HEK293 (cell line): ENCODE data around the gene ATP8A2.
A peak's percentile ranks its signal among the peaks of the same experiment; 100 is the strongest.
"Not testable (repeated sequence)": the region's sequence is repeated elsewhere in the genome, so short reads cannot be mapped to it uniquely, and the experiment has no call there.

ENCODE experiments used
- CTCF ChIA-PET: fragments of 350-600 bp; formaldehyde crosslinking; extraction: SDS; loops from one replicate; lab custom pipeline; 2021; ENCODE audit warnings: antibody characterized with exemption; lab: Yijun Ruan, JAX
- POLR2A ChIA-PET: fragments of 300-600 bp; formaldehyde crosslinking; extraction: SDS; loops from one replicate; lab custom pipeline; 2020; ENCODE audit warnings: antibody characterized with exemption, inconsistent platforms; lab: Yijun Ruan, JAX
- H3K27ac ChIP-seq: fragments of 200-500 bp; sonication (Bioruptor generic); 2 replicates; pipeline ENCODE4 v1.5.1; 2014; ENCODE audit warnings: low read depth, low read length, control low read depth, inconsistent platforms; ENCODE audit errors: extremely low read depth
- H3K36me3 ChIP-seq, 2 experiments: fragments of 200-500 bp in 1 of 2; sonication (Bioruptor generic) in 1 of 2; 1 replicate in 1 of 2; 2 replicates in 1 of 2; pipeline ENCODE4 v1.5.1; 2014 to 2017; ENCODE audit warnings: inconsistent platforms in 2 of 2, low read length in 2 of 2; ENCODE audit not compliant: control insufficient read depth in 2 of 2, insufficient read depth in 1 of 2
- H3K4me1 ChIP-seq: fragments of 200-500 bp; sonication (Bioruptor generic); 2 replicates; pipeline ENCODE4 v1.5.1; 2014; ENCODE audit warnings: mild to moderate bottlenecking, low read length, inconsistent platforms; ENCODE audit not compliant: control insufficient read depth, insufficient read depth
- H3K4me3 ChIP-seq: 2 replicates; pipeline ENCODE4 v1.5.1; 2011; ENCODE audit warnings: low read depth, mild to moderate bottlenecking, control low read depth, low read length, moderate library complexity
- H3K9me3 ChIP-seq: fragments of 200-500 bp; sonication (Bioruptor generic); 2 replicates; pipeline ENCODE4 v1.5.1; 2014; ENCODE audit warnings: low read depth, low read length, inconsistent platforms; ENCODE audit not compliant: control insufficient read depth, insufficient read depth
- FEZF1 ChIP-seq: fragments of 450-650 bp; formaldehyde crosslinking; IDR thresholded peaks from 2 replicates; pipeline ENCODE4 v1.5.1; 2016; ENCODE audit warnings: missing biosample characterization, missing genetic modification characterization
- ZBTB11 ChIP-seq: fragments of 450-650 bp; formaldehyde crosslinking; conservative IDR thresholded peaks from 2 replicates; pipeline ENCODE4 v1.5.1; 2016; ENCODE audit warnings: low read depth, missing biosample characterization, missing genetic modification characterization
- ZBTB8A ChIP-seq: fragments of 450-650 bp; formaldehyde crosslinking; IDR thresholded peaks from 2 replicates; pipeline ENCODE4 v1.5.1; 2016; ENCODE audit warnings: missing biosample characterization, missing genetic modification characterization
- ZNF10 ChIP-seq: fragments of 450-650 bp; formaldehyde crosslinking; IDR thresholded peaks from 2 replicates; pipeline ENCODE4 v1.5.1; 2017; ENCODE audit warnings: missing biosample characterization, missing genetic modification characterization
- ZNF214 ChIP-seq: fragments of 450-650 bp; formaldehyde crosslinking; IDR thresholded peaks from 2 replicates; pipeline ENCODE4 v1.5.1; 2017; ENCODE audit warnings: missing biosample characterization, mild to moderate bottlenecking, missing genetic modification characterization, borderline replicate concordance
- ZNF394 ChIP-seq: fragments of 450-650 bp; formaldehyde crosslinking; IDR thresholded peaks from 2 replicates; pipeline ENCODE4 v1.5.1; 2016; ENCODE audit warnings: missing biosample characterization, missing genetic modification characterization, mild to moderate bottlenecking, moderate library complexity, borderline replicate concordance
- ZNF426 ChIP-seq: fragments of 450-650 bp; formaldehyde crosslinking; IDR thresholded peaks from 2 replicates; pipeline ENCODE4 v1.5.1; 2017; ENCODE audit warnings: missing biosample characterization, missing genetic modification characterization, mild to moderate bottlenecking, inconsistent platforms, moderate library complexity
- ZNF433 ChIP-seq: fragments of 450-650 bp; formaldehyde crosslinking; IDR thresholded peaks from 2 replicates; pipeline ENCODE4 v1.5.1; 2016; ENCODE audit warnings: missing biosample characterization, missing genetic modification characterization, low read depth
- ZNF555 ChIP-seq: fragments of 450-650 bp; formaldehyde crosslinking; conservative IDR thresholded peaks from 2 replicates; pipeline ENCODE4 v1.5.1; 2017; ENCODE audit warnings: missing biosample characterization, mild to moderate bottlenecking, missing genetic modification characterization, inconsistent platforms
- ZNF623 ChIP-seq: fragments of 450-650 bp; formaldehyde crosslinking; IDR thresholded peaks from 2 replicates; pipeline ENCODE4 v1.5.1; 2016; ENCODE audit warnings: missing biosample characterization, missing genetic modification characterization
- ZNF843 ChIP-seq: fragments of 450-650 bp; formaldehyde crosslinking; IDR thresholded peaks from 2 replicates; pipeline ENCODE4 v1.5.1; 2016; ENCODE audit warnings: missing biosample characterization, missing genetic modification characterization
- TF ChIP-seq, protein P1 (sequence below): fragments of 450-650 bp; formaldehyde crosslinking; IDR thresholded peaks from 2 replicates; pipeline ENCODE4 v1.5.1; 2017; ENCODE audit warnings: missing biosample characterization, missing genetic modification characterization
- TF ChIP-seq, protein P2 (sequence below): fragments of 450-650 bp; formaldehyde crosslinking; IDR thresholded peaks from 2 replicates; pipeline ENCODE4 v1.5.1; 2016; ENCODE audit warnings: missing biosample characterization, missing genetic modification characterization, borderline replicate concordance
- TF ChIP-seq, protein P3 (sequence below): fragments of 450-650 bp; formaldehyde crosslinking; conservative IDR thresholded peaks from 2 replicates; pipeline ENCODE4 v1.5.1; 2016; ENCODE audit warnings: low read depth, missing biosample characterization, missing genetic modification characterization

ATP8A2 gene

GRCh38 chr13:25771641-25772478, 400.1 kb downstream of the ATP8A2 start (continued):
- TF ChIP-seq, protein P1, sequence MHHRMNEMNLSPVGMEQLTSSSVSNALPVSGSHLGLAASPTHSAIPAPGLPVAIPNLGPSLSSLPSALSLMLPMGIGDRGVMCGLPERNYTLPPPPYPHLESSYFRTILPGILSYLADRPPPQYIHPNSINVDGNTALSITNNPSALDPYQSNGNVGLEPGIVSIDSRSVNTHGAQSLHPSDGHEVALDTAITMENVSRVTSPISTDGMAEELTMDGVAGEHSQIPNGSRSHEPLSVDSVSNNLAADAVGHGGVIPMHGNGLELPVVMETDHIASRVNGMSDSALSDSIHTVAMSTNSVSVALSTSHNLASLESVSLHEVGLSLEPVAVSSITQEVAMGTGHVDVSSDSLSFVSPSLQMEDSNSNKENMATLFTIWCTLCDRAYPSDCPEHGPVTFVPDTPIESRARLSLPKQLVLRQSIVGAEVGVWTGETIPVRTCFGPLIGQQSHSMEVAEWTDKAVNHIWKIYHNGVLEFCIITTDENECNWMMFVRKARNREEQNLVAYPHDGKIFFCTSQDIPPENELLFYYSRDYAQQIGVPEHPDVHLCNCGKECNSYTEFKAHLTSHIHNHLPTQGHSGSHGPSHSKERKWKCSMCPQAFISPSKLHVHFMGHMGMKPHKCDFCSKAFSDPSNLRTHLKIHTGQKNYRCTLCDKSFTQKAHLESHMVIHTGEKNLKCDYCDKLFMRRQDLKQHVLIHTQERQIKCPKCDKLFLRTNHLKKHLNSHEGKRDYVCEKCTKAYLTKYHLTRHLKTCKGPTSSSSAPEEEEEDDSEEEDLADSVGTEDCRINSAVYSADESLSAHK (tag by site-specific recombination), result 0 out of 2 replicates have a peak, but pooled peaks have one; percentile 12
- TF ChIP-seq ZNF10 (tag by site-specific recombination) (no peak), ZBTB8A (0 out of 2 replicates have a peak, but pooled peaks have one; percentile 16), FEZF1 (tag by site-specific recombination) (peak; percentile 93), ZNF843 (tag by site-specific recombination) (peak; percentile 41; the same call in 1 of the 2 replicates), ZNF214 (no peak; the same call in 1 of the 2 replicates)
- TF ChIP-seq, protein P2, sequence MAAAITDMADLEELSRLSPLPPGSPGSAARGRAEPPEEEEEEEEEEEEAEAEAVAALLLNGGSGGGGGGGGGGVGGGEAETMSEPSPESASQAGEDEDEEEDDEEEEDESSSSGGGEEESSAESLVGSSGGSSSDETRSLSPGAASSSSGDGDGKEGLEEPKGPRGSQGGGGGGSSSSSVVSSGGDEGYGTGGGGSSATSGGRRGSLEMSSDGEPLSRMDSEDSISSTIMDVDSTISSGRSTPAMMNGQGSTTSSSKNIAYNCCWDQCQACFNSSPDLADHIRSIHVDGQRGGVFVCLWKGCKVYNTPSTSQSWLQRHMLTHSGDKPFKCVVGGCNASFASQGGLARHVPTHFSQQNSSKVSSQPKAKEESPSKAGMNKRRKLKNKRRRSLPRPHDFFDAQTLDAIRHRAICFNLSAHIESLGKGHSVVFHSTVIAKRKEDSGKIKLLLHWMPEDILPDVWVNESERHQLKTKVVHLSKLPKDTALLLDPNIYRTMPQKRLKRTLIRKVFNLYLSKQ (tag by site-specific recombination), result no peak

DNA sequence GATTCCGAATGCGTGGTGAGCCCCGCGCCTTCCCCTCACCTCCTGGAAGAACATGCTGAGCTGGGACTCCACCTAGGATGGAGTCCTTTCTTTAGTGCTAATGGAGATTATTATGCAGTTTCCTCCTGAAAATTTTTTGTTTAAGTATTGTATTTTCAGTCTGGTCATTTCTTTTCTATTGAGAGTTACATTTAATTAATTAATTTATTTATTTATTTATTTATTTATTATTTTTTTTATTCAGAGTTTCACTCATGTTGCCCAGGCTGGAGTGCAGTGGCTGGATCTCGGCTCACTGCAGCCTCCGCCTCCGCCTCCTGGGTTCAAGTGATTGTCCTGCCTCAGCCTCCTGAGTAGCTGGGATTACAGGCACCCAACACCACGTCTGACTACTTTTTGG, 400.8 kb downstream of the ATP8A2 start:
- TF ChIP-seq, protein P3, sequence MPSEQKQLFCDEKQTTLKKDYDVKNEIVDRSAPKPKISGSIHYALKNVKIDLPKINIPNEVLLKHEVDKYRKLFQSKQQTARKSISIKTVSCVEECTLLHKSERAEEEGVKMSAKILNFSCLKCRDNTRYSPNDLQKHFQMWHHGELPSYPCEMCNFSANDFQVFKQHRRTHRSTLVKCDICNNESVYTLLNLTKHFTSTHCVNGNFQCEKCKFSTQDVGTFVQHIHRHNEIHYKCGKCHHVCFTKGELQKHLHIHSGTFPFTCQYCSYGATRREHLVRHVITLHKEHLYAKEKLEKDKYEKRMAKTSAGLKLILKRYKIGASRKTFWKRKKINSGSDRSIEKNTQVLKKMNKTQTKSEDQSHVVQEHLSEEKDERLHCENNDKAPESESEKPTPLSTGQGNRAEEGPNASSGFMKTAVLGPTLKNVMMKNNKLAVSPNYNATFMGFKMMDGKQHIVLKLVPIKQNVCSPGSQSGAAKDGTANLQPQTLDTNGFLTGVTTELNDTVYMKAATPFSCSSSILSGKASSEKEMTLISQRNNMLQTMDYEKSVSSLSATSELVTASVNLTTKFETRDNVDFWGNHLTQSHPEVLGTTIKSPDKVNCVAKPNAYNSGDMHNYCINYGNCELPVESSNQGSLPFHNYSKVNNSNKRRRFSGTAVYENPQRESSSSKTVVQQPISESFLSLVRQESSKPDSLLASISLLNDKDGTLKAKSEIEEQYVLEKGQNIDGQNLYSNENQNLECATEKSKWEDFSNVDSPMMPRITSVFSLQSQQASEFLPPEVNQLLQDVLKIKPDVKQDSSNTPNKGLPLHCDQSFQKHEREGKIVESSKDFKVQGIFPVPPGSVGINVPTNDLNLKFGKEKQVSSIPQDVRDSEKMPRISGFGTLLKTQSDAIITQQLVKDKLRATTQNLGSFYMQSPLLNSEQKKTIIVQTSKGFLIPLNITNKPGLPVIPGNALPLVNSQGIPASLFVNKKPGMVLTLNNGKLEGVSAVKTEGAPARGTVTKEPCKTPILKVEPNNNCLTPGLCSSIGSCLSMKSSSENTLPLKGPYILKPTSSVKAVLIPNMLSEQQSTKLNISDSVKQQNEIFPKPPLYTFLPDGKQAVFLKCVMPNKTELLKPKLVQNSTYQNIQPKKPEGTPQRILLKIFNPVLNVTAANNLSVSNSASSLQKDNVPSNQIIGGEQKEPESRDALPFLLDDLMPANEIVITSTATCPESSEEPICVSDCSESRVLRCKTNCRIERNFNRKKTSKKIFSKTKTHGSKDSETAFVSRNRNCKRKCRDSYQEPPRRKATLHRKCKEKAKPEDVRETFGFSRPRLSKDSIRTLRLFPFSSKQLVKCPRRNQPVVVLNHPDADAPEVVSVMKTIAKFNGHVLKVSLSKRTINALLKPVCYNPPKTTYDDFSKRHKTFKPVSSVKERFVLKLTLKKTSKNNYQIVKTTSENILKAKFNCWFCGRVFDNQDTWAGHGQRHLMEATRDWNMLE (tag by site-specific recombination), result peak; percentile 71
- TF ChIP-seq ZNF426 (tag by site-specific recombination), result peak; percentile 58
- 0 out of 2 replicates have a peak, but pooled peaks have one; percentile 31 for TF ChIP-seq ZNF433 (tag by site-specific recombination)
- peak; percentile 82; the same call in 1 of the 2 replicates for TF ChIP-seq ZNF394 (tag by site-specific recombination)
- TF ChIP-seq ZNF623 (tag by site-specific recombination), result peak; percentile 45
- peak; percentile 39; the same call in 1 of the 2 replicates for TF ChIP-seq ZBTB11
- peak; percentile 45 for TF ChIP-seq ZNF555 (tag by site-specific recombination)
- H3K4me1 ChIP-seq, result peaks cover 10% of the 10 kb centered on the region
- H3K9me3 ChIP-seq, H3K27ac ChIP-seq, H3K4me3 ChIP-seq, H3K36me3 ChIP-seq, POLR2A ChIA-PET: not testable (repeated sequence)
- CTCF ChIA-PET, result interaction anchor here (0.6 kb wide), 1 partner anchor 198 kb away, joined by 3 read pairs; no protein-coding TSS in a partner anchor
